Activated naive CD8-positive, alpha-beta T cell treated with anti-CD3 and anti-CD28 coated beads, Interleukin-2, amount 50 U/mL, for 24 hours (primary cell): ENCODE results near the gene SLC35F3.

Experiments
- ATAC-seq: fragments of 150-1000 bp; cut with Tn5 transposase; one replicate; pipeline ENCODE4 v1.10.0; 2021
- DNase-seq: peaks from one replicate; pipeline ENCODE4 v3.0.0; 2021
- H3K27ac Mint-ChIP-seq: one replicate; pipeline ENCODE4 v1.8.0; 2021; ENCODE audit warnings: mild to moderate bottlenecking, mixed read lengths
- H3K27me3 Mint-ChIP-seq: one replicate; pipeline ENCODE4 v1.8.0; 2021; ENCODE audit warnings: mixed read lengths
- H3K36me3 Mint-ChIP-seq: one replicate; pipeline ENCODE4 v1.8.0; 2021; ENCODE audit warnings: low read depth, mixed read lengths
- H3K4me1 Mint-ChIP-seq: one replicate; pipeline ENCODE4 v1.8.0; 2021; ENCODE audit warnings: mixed read lengths
- H3K4me3 Mint-ChIP-seq: one replicate; pipeline ENCODE4 v1.8.0; 2021; ENCODE audit warnings: mild to moderate bottlenecking, moderate library complexity, mixed read lengths
- H3K9me3 Mint-ChIP-seq: one replicate; pipeline ENCODE4 v1.8.0; 2021; ENCODE audit warnings: mixed read lengths

SLC35F3 gene

DNA sequence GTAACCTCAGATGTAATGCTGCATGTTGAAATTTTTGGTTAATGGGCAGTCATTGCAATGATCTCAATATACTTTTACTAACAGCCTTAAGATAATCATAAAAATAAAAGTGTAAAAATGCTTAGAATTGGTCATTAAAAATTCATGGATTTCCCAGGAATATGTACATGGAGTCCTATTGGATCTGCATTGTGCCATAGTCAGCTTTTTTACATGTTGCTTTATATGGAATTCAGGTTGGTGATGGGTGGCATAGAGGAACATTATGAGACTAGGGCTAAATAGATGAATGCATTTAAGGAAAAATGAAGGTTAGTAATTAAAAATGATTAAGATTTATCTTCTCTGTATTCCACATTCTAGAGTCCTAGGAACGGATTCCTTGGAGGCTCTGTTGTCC lies 103.2 kb downstream of the SLC35F3 start:
- DNase-seq (no peak), ATAC-seq (no peak)
- peaks cover 9% of the 10 kb centered on the region for H3K9me3 Mint-ChIP-seq
- H3K27ac Mint-ChIP-seq: no peak overlapping the region
- H3K4me3 Mint-ChIP-seq: no peak overlapping the region
- no peaks in the 10 kb centered on the region for H3K4me1 Mint-ChIP-seq
- peaks cover 19% of the 10 kb centered on the region for H3K27me3 Mint-ChIP-seq
- no peaks in the 10 kb centered on the region for H3K36me3 Mint-ChIP-seq

DNA sequence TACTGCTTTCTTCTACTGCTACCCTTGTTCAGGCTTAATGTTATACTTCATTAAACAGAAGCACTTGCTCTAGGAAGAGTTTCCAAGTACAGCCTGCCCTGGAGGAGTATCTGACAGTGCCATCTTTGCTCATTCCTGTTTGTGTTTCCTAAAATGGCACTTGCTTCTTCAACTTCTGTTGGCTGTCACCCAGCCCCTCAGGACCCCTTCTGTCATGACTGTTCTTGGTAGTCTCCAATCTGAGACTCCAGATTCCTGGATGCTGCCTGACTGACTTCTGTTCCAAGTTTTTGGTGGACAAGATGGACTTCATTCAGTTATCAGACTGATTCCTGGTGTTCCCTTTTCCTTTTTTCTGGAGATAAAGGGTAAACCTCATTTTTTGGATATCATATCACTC lies 104.1 kb downstream of the SLC35F3 start:
- Mint-ChIP-seq H3K9me3 (peaks cover 9% of the 10 kb centered on the region), H3K4me1 (no peaks in the 10 kb centered on the region), H3K27ac (no peak overlapping the region), H3K4me3 (no peak overlapping the region), H3K36me3 (no peaks in the 10 kb centered on the region), H3K27me3 (peaks cover 27% of the 10 kb centered on the region)
- DNase-seq (no peak), ATAC-seq (no peak)

DNA sequence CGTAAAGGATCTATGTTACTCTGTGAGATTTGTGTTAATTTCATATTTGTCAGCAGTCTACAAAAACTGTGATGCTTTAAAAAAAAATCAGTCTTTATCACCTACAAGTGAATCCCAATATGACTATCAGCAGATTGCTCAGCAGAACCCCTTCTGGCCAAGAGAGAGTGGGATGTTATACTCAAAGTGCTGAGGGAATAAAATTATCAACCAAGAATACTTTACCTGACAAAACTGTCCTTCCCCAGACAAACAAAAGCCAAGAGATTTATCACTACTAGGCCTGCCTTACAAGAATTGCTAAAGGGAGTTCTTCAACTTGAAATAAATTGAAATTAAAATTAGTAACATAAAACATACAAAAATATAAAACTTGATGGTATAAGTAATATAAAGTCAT lies 105.2 kb downstream of the SLC35F3 start:
- H3K4me1 Mint-ChIP-seq: no peaks in the 10 kb centered on the region
- no peak for DNase-seq
- no peaks in the 10 kb centered on the region for H3K36me3 Mint-ChIP-seq
- H3K27me3 Mint-ChIP-seq: peaks cover 35% of the 10 kb centered on the region
- H3K9me3 Mint-ChIP-seq: peaks cover 9% of the 10 kb centered on the region
- no peak overlapping the region for H3K4me3 Mint-ChIP-seq
- ATAC-seq: no peak
- H3K27ac Mint-ChIP-seq: no peak overlapping the region

DNA sequence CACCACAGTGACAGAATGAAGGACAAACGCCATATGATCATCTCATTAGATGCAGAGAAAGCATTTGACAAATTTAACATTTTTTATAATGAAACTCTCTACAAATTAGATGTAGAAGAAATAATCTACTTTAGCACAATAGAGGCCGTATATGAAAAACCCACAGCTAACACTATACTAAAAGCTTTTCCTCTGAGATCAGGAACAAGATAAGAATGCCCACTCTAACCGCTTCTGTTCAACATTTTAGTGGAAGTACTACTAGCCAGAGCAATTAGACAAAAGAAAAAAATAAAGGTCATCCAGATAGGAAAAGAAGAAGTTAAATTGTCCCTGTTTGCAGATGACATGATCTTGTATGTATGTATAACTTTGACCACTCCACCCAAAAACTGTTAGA lies 109.7 kb downstream of the SLC35F3 start:
- no peaks in the 10 kb centered on the region for H3K4me1 Mint-ChIP-seq
- peaks cover 25% of the 10 kb centered on the region for H3K27me3 Mint-ChIP-seq
- H3K36me3 Mint-ChIP-seq: no peaks in the 10 kb centered on the region
- no peak overlapping the region for H3K4me3 Mint-ChIP-seq
- H3K9me3 Mint-ChIP-seq: peaks cover 9% of the 10 kb centered on the region
- H3K27ac Mint-ChIP-seq: no peak overlapping the region
- no peak for ATAC-seq
- no peak for DNase-seq

DNA sequence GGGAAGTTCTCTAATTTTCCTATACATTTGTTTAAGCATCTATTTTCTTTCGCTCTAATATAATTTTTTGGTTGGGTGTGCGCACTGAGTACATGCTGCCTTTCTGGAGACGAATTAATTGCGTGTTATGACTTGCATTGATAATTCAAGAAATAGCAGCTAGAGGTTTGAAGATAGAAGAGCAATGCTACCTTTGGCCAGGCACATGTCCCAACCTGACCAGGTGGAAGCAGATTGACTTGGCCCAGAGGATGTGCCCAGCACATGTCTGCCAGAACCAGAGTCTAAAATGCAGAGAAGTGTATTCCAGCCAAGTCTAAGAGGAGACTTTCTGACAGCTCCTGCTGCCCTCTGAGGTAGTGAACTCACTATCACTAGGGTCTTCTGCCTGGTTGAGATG lies 114.3 kb downstream of the SLC35F3 start:
- ATAC-seq: no peak

DNA sequence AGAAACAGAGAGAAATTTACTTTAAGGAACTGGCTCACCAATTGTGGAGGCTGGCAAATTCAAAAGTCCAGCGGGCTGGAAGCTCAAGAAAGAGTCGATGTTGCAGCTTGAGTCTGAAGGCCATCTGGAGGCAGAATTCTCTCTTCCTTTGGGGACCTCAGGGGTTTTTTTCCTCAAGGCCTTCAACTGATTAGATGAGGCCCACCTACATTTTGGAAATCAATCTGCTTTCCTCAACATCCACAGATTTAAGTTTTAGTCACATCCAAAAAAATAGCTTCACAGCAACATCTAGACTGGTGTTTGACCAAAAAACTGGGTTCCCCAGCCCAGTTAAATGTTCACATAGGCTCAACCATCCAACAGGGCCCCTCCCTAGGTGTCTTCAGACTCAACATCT lies 114.9 kb downstream of the SLC35F3 start:
- Mint-ChIP-seq H3K27me3 (peaks cover 4% of the 10 kb centered on the region), H3K4me1 (no peaks in the 10 kb centered on the region), H3K9me3 (no peaks in the 10 kb centered on the region), H3K27ac (no peak overlapping the region), H3K4me3 (no peak overlapping the region), H3K36me3 (no peaks in the 10 kb centered on the region)
- ATAC-seq: no peak
- no peak for DNase-seq

More for the DNA sequence above, 114.3 kb downstream of the SLC35F3 start:
- Mint-ChIP-seq H3K27ac (no peak overlapping the region), H3K9me3 (no peaks in the 10 kb centered on the region), H3K27me3 (peaks cover 9% of the 10 kb centered on the region), H3K36me3 (no peaks in the 10 kb centered on the region), H3K4me3 (no peak overlapping the region), H3K4me1 (no peaks in the 10 kb centered on the region)
- DNase-seq: no peak

DNA sequence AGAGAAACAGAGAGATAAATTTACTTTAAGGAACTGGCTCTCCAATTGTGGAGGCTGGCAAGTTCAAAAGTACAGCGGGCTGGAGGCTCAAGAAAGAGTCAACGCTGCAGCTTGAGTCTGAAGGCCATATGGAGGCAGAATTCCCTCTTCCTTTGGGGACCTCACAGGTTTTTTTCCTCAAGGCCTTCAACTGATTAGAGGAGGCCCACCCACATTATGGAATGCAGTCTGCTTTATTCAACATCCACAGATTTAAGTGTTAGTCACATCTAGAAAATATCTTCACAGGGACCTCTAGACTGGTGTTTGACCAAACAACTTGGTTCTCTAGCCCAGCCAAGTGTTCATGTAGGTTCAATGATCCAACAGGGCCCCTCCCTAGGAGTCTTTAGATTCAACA lies 117.8 kb downstream of the SLC35F3 start:
- no peaks in the 10 kb centered on the region for H3K36me3 Mint-ChIP-seq
- H3K9me3 Mint-ChIP-seq: no peaks in the 10 kb centered on the region
- no peak for ATAC-seq
- peaks cover 3% of the 10 kb centered on the region for H3K27me3 Mint-ChIP-seq
- no peaks in the 10 kb centered on the region for H3K4me1 Mint-ChIP-seq
- no peak overlapping the region for H3K4me3 Mint-ChIP-seq
- no peak for DNase-seq
- H3K27ac Mint-ChIP-seq: no peak overlapping the region

DNA sequence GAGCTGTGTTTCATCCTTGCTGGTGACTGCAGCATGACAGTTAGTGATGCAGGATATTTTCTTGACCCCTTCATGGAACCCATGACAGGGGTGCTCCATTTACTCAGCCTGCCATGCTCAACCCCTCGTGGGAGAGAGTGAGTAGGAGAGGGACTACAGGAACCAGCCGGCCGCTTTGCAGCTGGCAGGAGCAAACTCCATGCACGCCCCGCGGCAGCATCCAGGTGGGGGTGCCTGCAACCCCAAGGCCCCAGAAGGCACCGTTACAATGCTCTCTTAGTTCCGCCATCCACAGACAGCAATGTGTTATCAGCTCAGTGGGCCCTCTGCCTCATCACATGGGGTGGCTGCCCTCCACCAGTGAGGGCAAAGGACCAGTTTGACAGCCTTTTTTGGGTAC lies 135.1 kb downstream of the SLC35F3 start:
- Mint-ChIP-seq H3K27me3 (peaks cover 19% of the 10 kb centered on the region), H3K27ac (no peak overlapping the region), H3K4me3 (no peak overlapping the region), H3K36me3 (no peaks in the 10 kb centered on the region), H3K9me3 (peaks cover 6% of the 10 kb centered on the region), H3K4me1 (no peaks in the 10 kb centered on the region)
- no peak for ATAC-seq
- DNase-seq: no peak

DNA sequence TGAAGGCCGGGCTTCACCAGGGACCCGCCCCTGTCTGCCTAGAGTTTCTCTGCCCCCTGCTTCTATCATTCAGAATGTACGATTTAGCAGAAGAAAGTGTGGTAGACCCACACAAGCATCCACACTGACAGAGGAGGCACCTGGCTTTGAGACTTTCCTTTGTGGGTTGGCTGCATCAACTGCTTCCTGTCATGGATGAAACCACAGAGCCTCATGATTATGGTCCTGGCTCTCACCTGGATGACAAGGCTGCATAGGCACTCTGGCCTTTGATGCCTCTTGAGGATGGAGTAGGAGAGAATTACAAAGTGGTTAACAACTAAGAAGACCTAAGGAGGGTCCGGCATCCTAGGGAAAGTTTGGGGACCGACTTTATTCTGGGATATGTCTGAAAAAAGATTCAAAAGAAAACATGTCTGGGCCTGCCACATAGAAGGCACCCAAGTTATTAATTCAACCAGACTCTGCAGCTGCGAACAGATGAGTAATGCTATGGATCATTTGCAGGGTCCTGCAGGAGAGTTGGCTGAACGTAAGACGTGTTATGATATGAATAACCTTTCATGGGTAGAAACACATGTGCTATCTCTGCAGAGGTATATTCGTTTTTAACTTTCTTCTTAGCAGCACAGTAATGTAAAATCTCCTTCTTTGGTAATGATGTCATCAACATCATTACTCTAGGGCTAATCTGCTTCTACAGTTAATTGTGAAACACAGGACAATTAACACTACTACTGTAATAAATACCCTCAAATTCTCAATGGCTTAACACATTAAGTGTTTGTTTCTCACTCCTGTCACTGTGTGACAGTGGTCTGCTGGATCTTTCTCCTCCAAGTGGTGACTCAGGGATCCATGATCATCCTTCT lies 136.2 kb downstream of the SLC35F3 start:
- H3K4me3 Mint-ChIP-seq: no peak overlapping the region
- DNase-seq (no peak), ATAC-seq (no peak)
- no peaks in the 10 kb centered on the region for H3K36me3 Mint-ChIP-seq
- no peak overlapping the region for H3K27ac Mint-ChIP-seq
- H3K9me3 Mint-ChIP-seq: peaks cover 6% of the 10 kb centered on the region
- no peaks in the 10 kb centered on the region for H3K4me1 Mint-ChIP-seq
- peaks cover 10% of the 10 kb centered on the region for H3K27me3 Mint-ChIP-seq

DNA sequence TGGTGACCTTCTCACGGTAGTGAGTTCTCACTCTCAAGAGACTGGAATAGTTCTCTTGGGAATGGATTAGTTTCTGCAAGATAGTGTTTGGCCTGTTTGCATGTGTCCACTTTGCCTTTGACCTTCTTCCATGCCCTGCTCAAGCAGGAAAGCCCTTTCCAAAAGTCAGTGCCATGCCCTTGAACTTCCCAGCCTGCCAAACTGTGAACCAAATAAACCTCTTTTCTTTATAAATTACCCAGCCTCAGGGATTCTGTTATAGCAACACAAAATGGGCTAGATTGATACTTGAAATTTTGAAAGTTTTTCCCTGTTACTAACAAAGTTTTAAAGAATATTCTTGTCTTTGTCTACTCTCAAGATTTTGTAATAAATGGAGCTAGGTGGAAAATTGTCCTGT lies 139.6 kb downstream of the SLC35F3 start:
- peaks cover 7% of the 10 kb centered on the region for H3K27me3 Mint-ChIP-seq
- no peak overlapping the region for H3K4me3 Mint-ChIP-seq
- no peak overlapping the region for H3K27ac Mint-ChIP-seq
- H3K9me3 Mint-ChIP-seq: peaks cover 6% of the 10 kb centered on the region
- no peaks in the 10 kb centered on the region for H3K4me1 Mint-ChIP-seq
- H3K36me3 Mint-ChIP-seq: no peaks in the 10 kb centered on the region
- DNase-seq (no peak), ATAC-seq (no peak)

DNA sequence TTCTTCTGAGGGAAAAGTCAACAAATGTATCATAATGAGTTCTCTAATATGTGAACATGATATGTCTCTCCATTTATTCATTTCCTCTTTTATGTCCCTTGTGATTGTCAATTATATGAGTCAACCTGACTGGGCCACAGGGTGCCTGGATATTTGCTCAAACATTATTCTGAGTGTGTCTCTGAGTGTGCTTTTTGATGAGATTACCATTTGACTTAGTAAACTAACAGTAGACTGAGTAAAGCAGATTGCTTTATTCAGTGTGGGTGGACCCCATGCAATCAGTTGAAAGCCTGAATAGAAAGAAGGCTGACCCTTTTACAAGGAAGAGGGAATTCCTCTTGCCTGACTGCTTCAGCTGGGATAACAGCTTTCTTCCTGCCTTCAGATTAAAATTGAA lies 142.6 kb downstream of the SLC35F3 start:
- Mint-ChIP-seq H3K9me3 (peaks cover 12% of the 10 kb centered on the region), H3K27me3 (peaks cover 9% of the 10 kb centered on the region), H3K36me3 (no peaks in the 10 kb centered on the region), H3K27ac (no peak overlapping the region), H3K4me3 (no peak overlapping the region), H3K4me1 (no peaks in the 10 kb centered on the region)
- ATAC-seq: no peak
- DNase-seq: no peak

DNA sequence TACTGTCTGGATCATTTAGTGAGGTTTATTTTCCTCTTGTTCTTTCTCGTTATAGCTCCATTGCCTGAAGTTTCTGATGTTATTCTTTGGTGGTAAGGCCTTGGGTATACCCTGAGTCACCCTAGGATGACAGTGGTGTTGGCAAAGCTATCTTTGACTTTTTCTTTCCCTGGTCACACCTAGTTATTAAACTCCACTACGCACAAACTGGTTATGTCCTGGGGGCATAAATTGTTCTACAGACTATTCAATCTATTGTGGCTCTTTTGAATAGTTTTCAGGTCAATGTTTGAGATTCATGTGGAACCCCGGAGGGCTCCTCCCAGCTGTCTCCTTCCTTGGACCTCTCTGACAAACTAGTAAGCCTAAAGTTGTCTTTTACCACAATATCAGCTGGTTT lies 157.7 kb downstream of the SLC35F3 start:
- DNase-seq (no peak), ATAC-seq (no peak)
- Mint-ChIP-seq H3K4me1 (no peaks in the 10 kb centered on the region), H3K36me3 (no peaks in the 10 kb centered on the region), H3K27ac (no peak overlapping the region), H3K4me3 (no peak overlapping the region), H3K27me3 (peaks cover 10% of the 10 kb centered on the region), H3K9me3 (peaks cover 6% of the 10 kb centered on the region)

DNA sequence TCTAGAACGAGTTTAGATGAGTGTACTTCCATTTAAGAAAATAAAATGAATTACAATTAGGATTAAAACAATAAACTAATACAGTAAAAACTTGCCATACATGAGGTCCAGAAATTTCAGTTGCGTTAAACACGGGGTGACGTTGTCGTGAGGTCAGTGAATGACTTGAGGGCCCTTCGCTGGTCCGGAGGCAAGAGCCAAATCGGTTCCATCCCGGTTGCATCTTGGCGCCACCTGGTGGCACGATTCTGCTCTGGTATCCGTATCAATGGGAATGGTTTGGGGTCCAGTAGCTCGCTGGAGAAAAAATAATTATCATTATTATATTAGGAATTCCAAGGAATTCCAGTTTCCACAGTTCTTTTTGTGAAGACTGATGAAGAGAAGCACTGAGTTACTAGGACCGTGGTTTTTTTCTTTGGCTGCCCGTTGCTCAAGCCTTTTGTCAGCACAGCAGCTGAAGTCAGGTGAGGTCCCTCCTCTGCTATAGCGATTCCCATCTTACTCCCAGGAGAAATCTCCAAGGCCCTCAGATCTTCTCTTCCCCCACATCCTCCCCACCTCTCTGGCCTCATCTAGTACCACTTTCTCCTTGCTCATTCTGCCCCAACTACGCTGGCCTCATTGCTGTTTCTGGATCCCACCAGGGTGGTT lies 161.4 kb downstream of the SLC35F3 start:
- DNase-seq (peak; percentile 80), ATAC-seq (peak; percentile 59)
- Mint-ChIP-seq H3K9me3 (peaks cover 6% of the 10 kb centered on the region), H3K4me3 (no peak overlapping the region), H3K27me3 (peaks cover 10% of the 10 kb centered on the region), H3K27ac (no peak overlapping the region), H3K4me1 (no peaks in the 10 kb centered on the region), H3K36me3 (no peaks in the 10 kb centered on the region)

DNA sequence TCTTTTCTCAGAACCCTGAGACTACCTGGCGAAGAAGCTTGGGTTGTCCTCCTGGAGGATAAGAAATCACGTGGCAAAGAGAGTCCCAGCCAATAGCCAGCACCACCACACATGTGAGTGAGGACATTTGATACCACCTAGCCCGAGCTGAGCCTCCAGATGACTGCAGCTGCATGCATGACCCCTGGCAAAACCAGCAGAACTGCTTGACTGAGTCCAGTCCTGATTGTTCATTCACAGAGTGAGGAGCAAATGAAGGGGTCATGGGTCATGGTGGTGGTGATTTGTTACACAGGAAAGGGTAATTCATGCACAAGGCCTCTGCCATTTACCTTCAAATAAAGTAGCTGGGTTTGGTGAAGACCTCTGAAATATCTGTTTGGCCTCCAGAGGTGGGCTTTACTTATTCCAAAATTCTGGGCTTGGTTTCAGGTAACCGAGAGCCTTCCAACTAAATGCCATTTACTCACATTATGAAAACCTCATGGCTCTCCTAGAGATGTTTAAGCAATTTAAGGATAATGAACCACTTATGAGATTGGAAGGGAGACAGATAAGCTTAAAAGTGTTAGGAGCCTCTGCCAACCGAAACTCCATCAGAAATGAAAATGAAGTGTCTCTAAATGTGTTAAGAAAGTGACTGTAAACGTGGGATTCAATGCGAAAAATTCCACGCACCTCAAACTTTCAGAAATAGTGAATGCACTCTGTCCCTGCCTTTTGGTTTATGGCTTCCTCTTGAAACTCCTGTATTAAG lies 163.3 kb downstream of the SLC35F3 start:
- H3K9me3 Mint-ChIP-seq: no peaks in the 10 kb centered on the region
- H3K27ac Mint-ChIP-seq: no peak overlapping the region
- no peak overlapping the region for H3K4me3 Mint-ChIP-seq
- H3K36me3 Mint-ChIP-seq: no peaks in the 10 kb centered on the region
- no peak for DNase-seq
- ATAC-seq: no peak
- peaks cover 8% of the 10 kb centered on the region for H3K27me3 Mint-ChIP-seq
- no peaks in the 10 kb centered on the region for H3K4me1 Mint-ChIP-seq

DNA sequence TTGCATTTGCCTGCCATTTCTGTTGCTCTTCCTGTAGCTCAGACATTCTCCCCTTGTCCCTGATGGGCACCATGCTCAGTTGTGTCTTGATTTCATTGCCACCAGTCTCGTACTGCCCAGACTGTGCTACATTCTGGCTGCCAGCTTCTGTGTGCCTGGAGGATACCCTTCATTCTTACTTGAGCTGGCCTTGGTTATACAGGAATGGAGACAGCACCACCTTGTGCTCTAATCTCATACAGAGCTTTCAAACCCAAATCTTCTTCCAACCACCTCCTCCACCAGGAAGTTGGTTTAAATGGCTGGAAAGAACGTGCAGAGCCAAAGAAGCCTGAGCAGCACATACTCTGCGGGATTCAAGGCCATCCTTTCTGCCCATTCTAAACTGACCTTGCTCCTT lies 165.3 kb downstream of the SLC35F3 start:
- H3K27ac Mint-ChIP-seq: no peak overlapping the region
- H3K36me3 Mint-ChIP-seq: no peaks in the 10 kb centered on the region
- H3K9me3 Mint-ChIP-seq: no peaks in the 10 kb centered on the region
- DNase-seq: no peak
- no peaks in the 10 kb centered on the region for H3K4me1 Mint-ChIP-seq
- no peak overlapping the region for H3K4me3 Mint-ChIP-seq
- no peak for ATAC-seq
- peaks cover 9% of the 10 kb centered on the region for H3K27me3 Mint-ChIP-seq
